ENCODE results near the gene DMRTA1.
A peak's percentile ranks its signal among the peaks of the same experiment; 100 is the strongest.
"Not testable (repeated sequence)": the region's sequence is repeated elsewhere in the genome, so short reads cannot be mapped to it uniquely, and the experiment has no call there.

Gene DMRTA1

GRCh38 chr9:22457448-22457847, 10.8 kb downstream of the DMRTA1 start:
- no peak for DNase-seq (ENCODE audit: extremely low read depth, low read depth)
- no peak for TF ChIP-seq CTCF (IDR thresholded peaks at IDR 0.05; ENCODE audit: low read depth, low read length, missing control alignments)
- H3K4me3 ChIP-seq (replicated peaks; ENCODE audit: low read depth, low read length): no peak overlapping the region

- no peak for TF ChIP-seq CTCF (IDR thresholded peaks at IDR 0.05; ENCODE audit: low read depth, low read length, missing control alignments)
Measured at GRCh38 chr9:22463205-22463604, 16.6 kb downstream of the DMRTA1 start.

GRCh38 chr9:22469928-22470544, 23.4 kb downstream of the DMRTA1 start:
- no peak for DNase-seq (ENCODE audit: extremely low read depth, low read depth)
- no peak overlapping the region for H3K4me3 ChIP-seq (replicated peaks; ENCODE audit: low read depth, low read length)
- TF ChIP-seq CTCF (IDR thresholded peaks at IDR 0.05; ENCODE audit: low read depth, low read length, missing control alignments): peak; percentile 65

More at GRCh38 chr9:22463205-22463604, 16.6 kb downstream of the DMRTA1 start:
- no peak for DNase-seq (ENCODE audit: extremely low read depth, low read depth)
- H3K4me3 ChIP-seq (replicated peaks; ENCODE audit: low read depth, low read length): no peak overlapping the region

- TF ChIP-seq CTCF (IDR thresholded peaks at IDR 0.05; ENCODE audit: low read depth, low read length, missing control alignments): no peak
- no peak overlapping the region for H3K4me3 ChIP-seq (replicated peaks; ENCODE audit: low read depth, low read length)
- no peak for DNase-seq (ENCODE audit: extremely low read depth, low read depth)
Measured at GRCh38 chr9:22481566-22481965, 34.9 kb downstream of the DMRTA1 start.

- no peak for DNase-seq (ENCODE audit: extremely low read depth, low read depth)
- no peak for TF ChIP-seq CTCF (IDR thresholded peaks at IDR 0.05; ENCODE audit: low read depth, low read length, missing control alignments)
Measured at GRCh38 chr9:22483528-22484070, 37.0 kb downstream of the DMRTA1 start.

GRCh38 chr9:22496197-22496596, 49.6 kb downstream of the DMRTA1 start:
- not testable (repeated sequence) for H3K4me3 ChIP-seq (replicated peaks; ENCODE audit: low read depth, low read length); DNase-seq (ENCODE audit: extremely low read depth, low read depth)

More at GRCh38 chr9:22483528-22484070, 37.0 kb downstream of the DMRTA1 start:
- H3K4me3 ChIP-seq (replicated peaks; ENCODE audit: low read depth, low read length): no peak overlapping the region
